ENCODE measurements around the gene PVALEF.

The PVALEF gene

DNA sequence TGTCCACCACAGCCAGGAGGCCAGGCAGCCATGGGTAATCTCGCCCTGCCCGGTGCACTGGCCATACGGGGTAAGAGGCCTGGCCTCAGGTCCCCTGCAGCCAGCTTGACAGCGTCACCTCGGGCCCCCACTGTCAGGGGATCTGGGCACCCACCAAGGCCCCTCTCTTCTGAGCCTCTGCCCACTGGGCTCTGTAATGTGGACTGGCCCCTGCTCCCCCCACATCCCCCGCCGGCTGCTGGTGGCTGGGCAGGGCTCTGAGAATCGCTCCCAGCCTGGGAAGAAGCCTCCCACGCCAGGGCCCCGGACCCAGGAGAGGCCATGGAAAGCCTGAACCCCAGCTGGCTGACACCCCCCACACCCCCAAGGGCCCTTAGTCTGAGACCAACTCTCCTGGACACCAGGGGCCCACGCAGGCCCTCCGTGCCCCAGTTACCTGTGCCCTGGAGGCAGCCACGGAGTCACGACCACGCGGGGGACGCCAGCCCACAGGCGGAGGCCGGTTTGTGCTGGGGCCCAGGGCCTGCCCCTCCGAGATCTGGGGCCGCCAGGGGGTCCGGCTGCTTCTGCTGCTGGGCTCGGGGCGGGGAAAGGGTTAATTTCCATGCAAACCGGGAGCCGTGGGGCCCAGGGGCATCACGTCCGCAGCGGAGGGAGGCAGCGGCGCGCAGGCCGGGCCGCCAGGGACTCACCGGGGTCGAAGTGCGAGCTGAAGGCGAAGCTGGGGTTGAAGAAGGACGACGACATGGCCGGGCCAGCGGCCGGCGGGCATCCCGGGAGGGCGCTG is at the start of gene PVALEF:
Gene PVALEF, plus strand, starts transcription at position 262 of the 787 bp plus-strand sequence. CDS start 15,720 bp downstream, outside the sequence.
- TF ChIP-seq, protein P1, sequence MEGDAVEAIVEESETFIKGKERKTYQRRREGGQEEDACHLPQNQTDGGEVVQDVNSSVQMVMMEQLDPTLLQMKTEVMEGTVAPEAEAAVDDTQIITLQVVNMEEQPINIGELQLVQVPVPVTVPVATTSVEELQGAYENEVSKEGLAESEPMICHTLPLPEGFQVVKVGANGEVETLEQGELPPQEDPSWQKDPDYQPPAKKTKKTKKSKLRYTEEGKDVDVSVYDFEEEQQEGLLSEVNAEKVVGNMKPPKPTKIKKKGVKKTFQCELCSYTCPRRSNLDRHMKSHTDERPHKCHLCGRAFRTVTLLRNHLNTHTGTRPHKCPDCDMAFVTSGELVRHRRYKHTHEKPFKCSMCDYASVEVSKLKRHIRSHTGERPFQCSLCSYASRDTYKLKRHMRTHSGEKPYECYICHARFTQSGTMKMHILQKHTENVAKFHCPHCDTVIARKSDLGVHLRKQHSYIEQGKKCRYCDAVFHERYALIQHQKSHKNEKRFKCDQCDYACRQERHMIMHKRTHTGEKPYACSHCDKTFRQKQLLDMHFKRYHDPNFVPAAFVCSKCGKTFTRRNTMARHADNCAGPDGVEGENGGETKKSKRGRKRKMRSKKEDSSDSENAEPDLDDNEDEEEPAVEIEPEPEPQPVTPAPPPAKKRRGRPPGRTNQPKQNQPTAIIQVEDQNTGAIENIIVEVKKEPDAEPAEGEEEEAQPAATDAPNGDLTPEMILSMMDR (IDR thresholded peaks at IDR 0.05; ENCODE audit: low read depth, low read length, missing control alignments) = no peak
- in situ Hi-C loops (cut with HindIII; ENCODE audit: low sequenced_read_pairs) = no loop called here
- no peak for DNase-seq (ENCODE audit: low read depth)

DNA sequence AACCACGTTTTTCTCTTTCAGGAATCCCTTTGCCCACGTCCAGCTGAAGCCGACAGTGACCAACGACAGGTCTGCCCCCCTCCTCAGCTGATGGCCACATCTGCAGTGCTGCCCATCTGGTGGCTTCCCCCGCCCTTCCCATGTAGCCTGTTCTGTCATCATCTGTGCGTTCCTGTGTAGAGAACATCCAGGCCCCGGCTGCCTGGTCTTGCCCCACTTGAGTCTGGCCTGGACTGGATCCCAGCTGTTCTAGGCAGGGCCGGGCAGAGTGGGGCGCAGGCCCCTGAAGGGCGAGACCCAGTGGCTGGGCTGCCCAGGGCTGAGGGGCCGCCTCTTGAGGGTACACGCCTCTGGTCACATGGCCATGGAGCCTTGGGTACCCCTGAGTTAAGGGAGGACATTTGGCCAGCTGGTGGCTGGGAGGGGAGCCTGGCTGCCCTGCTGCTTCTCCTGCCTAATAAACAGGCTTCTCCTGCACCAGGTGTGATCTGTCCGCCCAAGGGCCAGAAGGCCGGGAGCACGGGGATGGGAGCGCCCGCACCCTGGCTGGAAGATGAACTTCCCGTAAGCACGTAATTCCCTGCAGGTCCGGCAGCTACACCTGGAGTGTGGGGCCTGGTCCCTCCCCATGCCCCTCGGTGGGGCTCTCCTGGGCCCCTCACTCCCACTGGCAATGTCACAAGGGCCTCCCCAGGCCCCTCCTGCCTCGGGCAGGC is 49.4 kb upstream of the PVALEF start:
- no peak for DNase-seq (ENCODE audit: low read depth)
- no peak overlapping the region for H3K4me3 ChIP-seq (ENCODE audit: low read depth, low read length)
- in situ Hi-C loops (cut with HindIII; ENCODE audit: low sequenced_read_pairs) = no loop called here
- TF ChIP-seq, protein P1 (IDR thresholded peaks at IDR 0.05; ENCODE audit: low read depth, low read length, missing control alignments) = no peak

More for the DNA sequence above, at the start of gene PVALEF:
- no peak within 1 kb of the TSS for H3K4me3 ChIP-seq (ENCODE audit: low read depth, low read length)

DNA sequence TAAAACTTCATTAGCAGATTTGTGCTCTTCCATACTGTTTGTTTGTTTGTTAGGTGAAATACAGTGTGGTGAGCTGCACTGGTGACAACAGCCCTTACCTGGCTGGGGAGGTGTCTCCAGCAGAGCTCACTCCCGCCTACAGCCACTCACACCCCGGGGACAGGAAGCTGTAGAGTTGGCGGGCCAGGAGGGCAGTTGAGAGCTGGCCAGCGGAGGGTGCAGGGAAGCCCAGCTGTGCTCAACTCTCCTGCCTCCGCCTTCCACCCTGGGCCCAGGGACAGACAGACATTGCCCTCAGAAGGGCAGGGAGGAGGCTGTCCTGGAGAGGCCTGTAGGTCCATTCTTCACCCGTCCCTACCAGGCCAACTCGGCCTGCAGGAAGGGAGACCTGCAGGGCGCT is 48.6 kb upstream of the PVALEF start:
- TF ChIP-seq, protein P1 (IDR thresholded peaks at IDR 0.05; ENCODE audit: low read depth, low read length, missing control alignments) = no peak
- no peak for DNase-seq (ENCODE audit: low read depth)
- in situ Hi-C loops (cut with HindIII; ENCODE audit: low sequenced_read_pairs) = no loop called here

DNA sequence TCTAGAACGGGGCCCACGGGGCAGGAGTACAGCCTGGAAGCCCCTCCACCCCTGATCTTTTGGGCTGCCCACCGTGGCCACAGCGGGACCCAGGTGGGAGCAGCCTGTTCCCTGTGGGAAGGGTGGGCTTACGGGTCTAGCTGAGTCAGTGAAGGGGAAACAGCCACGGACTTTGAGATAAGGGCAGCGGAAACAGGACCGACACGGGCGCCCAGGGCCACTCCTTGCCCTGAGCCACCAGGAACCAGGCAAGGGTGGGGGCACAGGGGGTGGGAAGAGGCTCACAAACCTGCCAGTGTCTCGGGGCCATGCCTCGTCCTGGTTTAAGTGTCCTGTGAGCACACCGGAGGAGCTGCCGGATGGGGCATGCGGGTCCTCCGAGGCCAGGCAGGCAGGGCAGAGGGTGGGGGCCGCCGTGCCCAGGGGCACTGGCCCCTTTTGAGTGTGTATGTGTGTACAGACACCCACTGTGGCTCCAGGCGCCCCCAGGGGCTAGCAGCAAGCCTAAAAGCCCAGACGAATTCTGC is 47.6 kb upstream of the PVALEF start:
- no peak overlapping the region for H3K4me3 ChIP-seq (ENCODE audit: low read depth, low read length)
- DNase-seq (ENCODE audit: low read depth) = no peak
- TF ChIP-seq, protein P1 (IDR thresholded peaks at IDR 0.05; ENCODE audit: low read depth, low read length, missing control alignments) = no peak
- in situ Hi-C loops (cut with HindIII; ENCODE audit: low sequenced_read_pairs) = no loop called here

More for the DNA sequence above, 48.6 kb upstream of the PVALEF start:
- H3K4me3 ChIP-seq (ENCODE audit: low read depth, low read length) = no peak overlapping the region

DNA sequence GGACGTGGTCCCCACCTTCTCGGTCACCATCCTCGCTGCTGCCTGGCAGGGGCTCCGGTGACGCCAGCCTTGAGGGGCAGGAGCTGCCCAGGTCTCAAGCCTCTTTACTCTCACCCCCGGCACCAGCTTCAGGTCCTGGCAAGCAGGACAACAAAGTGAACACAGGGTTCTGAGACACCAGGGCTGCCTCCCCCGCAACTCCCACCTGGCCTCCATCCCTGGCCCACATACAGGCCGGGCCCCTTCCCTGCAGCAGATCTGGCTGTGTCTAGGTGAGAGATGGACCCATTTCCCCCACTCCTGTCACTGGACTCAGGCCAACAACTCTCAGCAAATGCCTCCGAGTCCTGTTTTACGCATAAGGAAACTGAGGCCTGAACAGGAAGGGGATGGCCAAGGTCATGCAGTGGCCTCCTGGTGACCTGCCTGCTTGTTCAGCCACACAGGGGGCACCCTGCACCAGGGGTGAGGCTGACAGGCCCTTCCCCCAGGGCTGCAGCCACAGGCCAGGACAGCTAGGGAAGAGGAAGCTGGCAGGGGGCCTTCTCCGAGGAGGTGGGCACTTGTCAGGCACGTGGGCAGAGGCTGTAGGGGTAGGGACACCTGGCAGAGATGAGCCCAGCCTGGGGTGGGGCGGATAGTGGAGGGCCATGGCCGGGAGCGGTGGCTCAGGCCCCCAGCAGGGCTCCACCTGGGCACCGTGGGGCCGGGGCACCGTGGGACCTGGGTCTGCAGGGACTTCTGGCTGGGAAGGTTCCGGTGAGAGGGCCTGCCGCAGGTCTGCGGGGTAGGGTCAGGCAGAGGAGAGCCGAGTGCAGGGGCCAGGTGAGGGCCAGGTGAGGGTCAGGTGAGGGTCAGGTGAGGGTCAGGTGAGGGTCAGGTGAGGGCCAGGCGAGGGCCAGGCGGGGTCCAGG is 46.7 kb upstream of the PVALEF start:
- no peak for DNase-seq (ENCODE audit: low read depth)
- in situ Hi-C loops (cut with HindIII; ENCODE audit: low sequenced_read_pairs) = no loop called here
- TF ChIP-seq, protein P1 (IDR thresholded peaks at IDR 0.05; ENCODE audit: low read depth, low read length, missing control alignments) = no peak
- H3K4me3 ChIP-seq (ENCODE audit: low read depth, low read length) = peak overlapping the region; percentile 40

Measured in astrocyte of the cerebellum (primary cell).